Esophagus muscularis mucosa (tissue), 3 donors: ENCODE data around the gene PRDM15.

Experiments
- POLR2A ChIP-seq: fragments of 450-650 bp; IDR thresholded peaks from one replicate; pipeline ENCODE4 v1.6.1; 2017; ENCODE audit warnings: antibody characterized with exemption, moderate library complexity, mild to moderate bottlenecking, low read depth
- TF ChIP-seq, protein P1 (sequence below), 3 experiments: fragments of 200-600 bp in 2 of 3; fragments of 450-650 bp in 1 of 3; sonication (generic) in 2 of 3; IDR thresholded peaks; one replicate each; pipeline ENCODE4 v1.5.1; 2017 to 2019; ENCODE audit warnings: antibody characterized with exemption in 3 of 3, mild to moderate bottlenecking in 2 of 3, moderate library complexity in 1 of 3

DNA sequence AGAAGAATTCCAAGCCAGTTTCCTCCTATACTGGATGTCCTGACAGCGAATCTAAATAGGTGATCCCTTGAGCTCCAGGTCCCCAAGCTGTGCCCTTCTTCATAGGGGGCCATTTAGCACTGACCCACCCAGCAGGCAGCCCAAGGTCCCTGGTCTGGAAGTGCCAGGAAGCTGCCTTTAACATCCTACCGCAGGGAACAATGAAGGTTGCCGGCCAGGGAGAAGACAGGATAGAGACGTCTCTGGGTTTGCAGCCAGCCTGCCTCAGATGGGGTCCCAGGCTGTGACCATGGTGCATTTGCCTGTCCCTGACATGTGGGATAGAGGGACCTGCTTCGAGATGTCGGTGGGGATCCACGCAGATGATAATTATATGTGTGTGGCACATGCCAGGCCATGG, 109.6 kb downstream of the PRDM15 start:
- TF ChIP-seq POLR2A = no peak
- TF ChIP-seq, protein P1, sequence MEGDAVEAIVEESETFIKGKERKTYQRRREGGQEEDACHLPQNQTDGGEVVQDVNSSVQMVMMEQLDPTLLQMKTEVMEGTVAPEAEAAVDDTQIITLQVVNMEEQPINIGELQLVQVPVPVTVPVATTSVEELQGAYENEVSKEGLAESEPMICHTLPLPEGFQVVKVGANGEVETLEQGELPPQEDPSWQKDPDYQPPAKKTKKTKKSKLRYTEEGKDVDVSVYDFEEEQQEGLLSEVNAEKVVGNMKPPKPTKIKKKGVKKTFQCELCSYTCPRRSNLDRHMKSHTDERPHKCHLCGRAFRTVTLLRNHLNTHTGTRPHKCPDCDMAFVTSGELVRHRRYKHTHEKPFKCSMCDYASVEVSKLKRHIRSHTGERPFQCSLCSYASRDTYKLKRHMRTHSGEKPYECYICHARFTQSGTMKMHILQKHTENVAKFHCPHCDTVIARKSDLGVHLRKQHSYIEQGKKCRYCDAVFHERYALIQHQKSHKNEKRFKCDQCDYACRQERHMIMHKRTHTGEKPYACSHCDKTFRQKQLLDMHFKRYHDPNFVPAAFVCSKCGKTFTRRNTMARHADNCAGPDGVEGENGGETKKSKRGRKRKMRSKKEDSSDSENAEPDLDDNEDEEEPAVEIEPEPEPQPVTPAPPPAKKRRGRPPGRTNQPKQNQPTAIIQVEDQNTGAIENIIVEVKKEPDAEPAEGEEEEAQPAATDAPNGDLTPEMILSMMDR (IDR thresholded peaks at IDR 0.05) = no peak
